Stimulated activated memory B cell treated with anti-CD40 and anti-IgM and Interleukin-4, amounts not matched to agents 10 μg/mL and 1 μg/mL and 100 μg/mL, for 72 hours (primary cell): Measurements from ENCODE around the gene KRT74.
A peak's percentile ranks its signal among the peaks of the same experiment; 100 is the strongest.

Experiments used
- ATAC-seq: fragments of 150-1000 bp; cut with Tn5 transposase; 2 replicates; pipeline ENCODE4 v1.10.0; 2021
- H3K27ac Mint-ChIP-seq: one replicate; pipeline ENCODE4 v1.8.0; 2022; ENCODE audit warnings: mild to moderate bottlenecking, mixed read lengths
- H3K27me3 Mint-ChIP-seq: one replicate; pipeline ENCODE4 v1.8.0; 2022; ENCODE audit warnings: mixed read lengths
- H3K36me3 Mint-ChIP-seq: one replicate; pipeline ENCODE4 v1.8.0; 2022; ENCODE audit warnings: mixed read lengths
- H3K4me1 Mint-ChIP-seq: one replicate; pipeline ENCODE4 v1.8.0; 2022; ENCODE audit warnings: mixed read lengths
- H3K4me3 Mint-ChIP-seq: one replicate; pipeline ENCODE4 v1.8.0; 2022; ENCODE audit warnings: mild to moderate bottlenecking, moderate library complexity, mixed read lengths
- H3K9me3 Mint-ChIP-seq: one replicate; pipeline ENCODE4 v1.8.0; 2022; ENCODE audit warnings: mixed read lengths

KRT74 gene

GRCh38 chr12:52585946-52586345, 12.3 kb upstream of the KRT74 start:
- Mint-ChIP-seq H3K4me3 (no peak overlapping the region), H3K4me1 (no peaks in the 10 kb centered on the region), H3K27me3 (peaks cover 28% of the 10 kb centered on the region), H3K36me3 (no peaks in the 10 kb centered on the region), H3K27ac (no peak overlapping the region), H3K9me3 (no peaks in the 10 kb centered on the region)
- ATAC-seq, result no peak

DNA sequence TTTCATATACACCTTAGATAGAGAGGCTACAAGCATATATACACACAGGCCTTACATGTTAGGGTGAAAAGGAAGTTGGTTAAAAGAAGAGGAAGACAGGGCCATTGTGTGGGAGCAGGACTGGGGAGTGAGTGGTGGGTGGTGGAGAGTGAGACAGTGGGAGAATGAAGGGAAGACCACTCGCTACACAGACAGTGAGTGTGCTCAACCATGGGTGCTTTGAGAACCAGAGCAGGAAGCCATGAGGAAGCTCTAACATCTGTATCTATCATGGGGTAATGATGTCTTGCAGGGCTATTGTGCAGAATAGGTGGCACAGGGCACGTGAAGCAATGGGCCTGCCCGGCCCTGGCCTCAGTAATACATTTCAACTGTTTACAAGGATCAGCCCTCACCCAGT, 11.4 kb upstream of the KRT74 start:
- Mint-ChIP-seq H3K9me3 (no peaks in the 10 kb centered on the region), H3K4me3 (no peak overlapping the region), H3K27ac (no peak overlapping the region), H3K4me1 (no peaks in the 10 kb centered on the region), H3K27me3 (peaks cover 29% of the 10 kb centered on the region), H3K36me3 (no peaks in the 10 kb centered on the region)
- ATAC-seq, result no peak

- Mint-ChIP-seq H3K36me3 (no peaks in the 10 kb centered on the region), H3K4me1 (no peaks in the 10 kb centered on the region), H3K9me3 (no peaks in the 10 kb centered on the region), H3K4me3 (no peak overlapping the region), H3K27ac (no peak overlapping the region), H3K27me3 (peaks cover 33% of the 10 kb centered on the region)
- no peak for ATAC-seq
Observed at GRCh38 chr12:52584156-52584682, 10.6 kb upstream of the KRT74 start.

GRCh38 chr12:52582971-52583456, 9.4 kb upstream of the KRT74 start:
- Mint-ChIP-seq H3K4me3 (no peak overlapping the region), H3K9me3 (no peaks in the 10 kb centered on the region), H3K27ac (no peak overlapping the region), H3K27me3 (peaks cover 33% of the 10 kb centered on the region), H3K4me1 (no peaks in the 10 kb centered on the region), H3K36me3 (no peaks in the 10 kb centered on the region)
- peak; percentile 46 for ATAC-seq

- no peaks in the 10 kb centered on the region for H3K9me3 Mint-ChIP-seq
- H3K27ac Mint-ChIP-seq, result no peak overlapping the region
- no peaks in the 10 kb centered on the region for H3K36me3 Mint-ChIP-seq
- H3K4me3 Mint-ChIP-seq, result no peak overlapping the region
- peaks cover 33% of the 10 kb centered on the region for H3K27me3 Mint-ChIP-seq
- H3K4me1 Mint-ChIP-seq, result no peaks in the 10 kb centered on the region
- no peak for ATAC-seq
Observed at GRCh38 chr12:52582486-52582885, 8.8 kb upstream of the KRT74 start.

GRCh38 chr12:52581481-52581880, 7.8 kb upstream of the KRT74 start:
- Mint-ChIP-seq H3K4me3 (no peak overlapping the region), H3K36me3 (no peaks in the 10 kb centered on the region), H3K27ac (no peak overlapping the region), H3K4me1 (no peaks in the 10 kb centered on the region), H3K27me3 (peaks cover 38% of the 10 kb centered on the region), H3K9me3 (no peaks in the 10 kb centered on the region)
- ATAC-seq, result no peak

DNA sequence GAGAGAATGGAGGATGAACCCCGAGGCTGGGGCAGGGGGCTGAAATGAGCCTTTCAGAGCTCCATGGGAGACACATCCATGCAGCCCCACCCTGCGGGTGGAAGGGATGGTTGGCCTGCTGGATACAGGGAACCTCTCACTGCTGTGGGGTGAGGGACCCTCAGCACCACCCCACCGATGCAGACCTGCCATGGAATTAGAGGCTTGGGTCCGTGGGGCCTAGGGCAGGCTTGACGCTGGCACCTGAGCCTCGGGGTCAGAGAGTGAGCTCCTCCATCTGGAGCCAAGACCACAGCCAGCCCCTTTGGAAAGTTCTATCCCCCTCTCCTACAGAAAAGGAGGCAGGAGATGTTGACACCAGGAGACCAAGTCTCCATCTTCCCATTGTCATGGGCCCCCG, 7.4 kb upstream of the KRT74 start:
- H3K27me3 Mint-ChIP-seq, result peaks cover 42% of the 10 kb centered on the region
- no peaks in the 10 kb centered on the region for H3K9me3 Mint-ChIP-seq
- H3K4me3 Mint-ChIP-seq, result no peak overlapping the region
- H3K36me3 Mint-ChIP-seq, result no peaks in the 10 kb centered on the region
- ATAC-seq, result no peak
- no peaks in the 10 kb centered on the region for H3K4me1 Mint-ChIP-seq
- H3K27ac Mint-ChIP-seq, result no peak overlapping the region

DNA sequence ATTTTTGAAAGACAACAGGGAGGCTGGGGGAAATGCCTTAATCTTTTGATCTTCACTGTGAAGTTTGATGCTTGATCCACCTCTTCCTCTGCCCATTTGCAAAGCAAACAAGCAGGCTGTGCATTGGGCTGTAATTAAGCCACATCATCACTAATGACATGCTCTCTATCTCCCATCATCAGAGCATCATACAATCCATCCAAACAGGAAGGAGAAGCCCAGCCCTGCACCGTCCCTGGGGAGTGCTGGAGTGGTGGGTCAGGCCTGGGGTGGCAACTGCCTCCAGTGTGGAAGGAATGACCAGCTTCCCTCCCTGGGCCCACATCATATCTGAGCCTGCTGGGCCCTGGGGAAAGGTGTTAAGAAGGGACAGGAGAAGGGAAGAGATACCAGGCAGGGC, 6.9 kb upstream of the KRT74 start:
- H3K9me3 Mint-ChIP-seq, result no peaks in the 10 kb centered on the region
- no peaks in the 10 kb centered on the region for H3K36me3 Mint-ChIP-seq
- peaks cover 44% of the 10 kb centered on the region for H3K27me3 Mint-ChIP-seq
- H3K4me1 Mint-ChIP-seq, result no peaks in the 10 kb centered on the region
- H3K4me3 Mint-ChIP-seq, result no peak overlapping the region
- no peak overlapping the region for H3K27ac Mint-ChIP-seq
- ATAC-seq, result no peak

GRCh38 chr12:52579468-52580465, 6.1 kb upstream of the KRT74 start:
- H3K36me3 Mint-ChIP-seq, result no peaks in the 10 kb centered on the region
- ATAC-seq, result no peak
- H3K27ac Mint-ChIP-seq, result no peak overlapping the region
- H3K4me1 Mint-ChIP-seq, result no peaks in the 10 kb centered on the region
- peaks cover 44% of the 10 kb centered on the region for H3K27me3 Mint-ChIP-seq
- no peak overlapping the region for H3K4me3 Mint-ChIP-seq
- no peaks in the 10 kb centered on the region for H3K9me3 Mint-ChIP-seq

DNA sequence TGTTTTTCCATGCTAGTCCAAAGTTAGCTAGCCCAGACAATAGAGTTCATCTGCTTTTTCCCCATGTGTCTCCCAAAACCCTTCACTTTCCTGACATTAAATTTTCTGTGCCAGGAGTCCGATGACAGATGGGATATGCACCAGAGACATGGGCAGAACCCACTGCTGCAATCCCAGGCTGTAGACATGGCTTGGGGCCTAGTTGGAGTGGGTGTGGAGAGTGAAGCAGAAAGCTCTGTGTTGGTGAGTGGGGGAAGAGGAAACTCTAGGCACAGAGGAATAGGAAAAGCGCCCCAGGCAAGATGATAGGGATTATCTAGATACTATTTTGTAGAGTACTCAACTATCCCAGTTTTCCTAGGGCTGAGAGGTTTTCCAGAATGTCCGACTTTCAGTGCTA, 4.8 kb upstream of the KRT74 start:
- no peaks in the 10 kb centered on the region for H3K9me3 Mint-ChIP-seq

DNA sequence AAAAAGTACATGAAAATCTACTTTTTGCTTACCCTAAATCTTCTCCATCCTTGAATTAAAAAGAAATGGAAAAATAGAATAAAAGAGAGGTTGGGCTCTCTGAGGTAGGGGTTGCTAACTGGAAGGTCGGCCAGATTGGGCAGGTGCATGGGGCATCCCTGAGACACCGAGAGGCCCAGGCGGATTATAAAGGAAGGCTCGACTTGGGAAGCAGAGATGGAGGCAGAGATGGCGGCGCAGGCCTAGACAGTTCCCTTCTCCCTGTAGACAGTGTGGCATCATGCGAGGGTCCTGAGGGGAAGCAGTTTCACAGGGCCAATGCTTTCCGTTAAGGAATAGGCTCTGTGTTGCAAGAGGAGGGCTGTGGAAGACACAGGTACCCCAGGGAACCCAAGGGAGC, 3.7 kb upstream of the KRT74 start:
- H3K27ac Mint-ChIP-seq, result no peak overlapping the region
- no peak for ATAC-seq

More for the DNA sequence above, 4.8 kb upstream of the KRT74 start:
- Mint-ChIP-seq H3K27ac (no peak overlapping the region), H3K4me3 (no peak overlapping the region), H3K27me3 (peaks cover 46% of the 10 kb centered on the region), H3K4me1 (no peaks in the 10 kb centered on the region), H3K36me3 (no peaks in the 10 kb centered on the region)
- ATAC-seq, result no peak

GRCh38 chr12:52575948-52576347, 2.3 kb upstream of the KRT74 start:
- no peaks in the 10 kb centered on the region for H3K9me3 Mint-ChIP-seq
- H3K36me3 Mint-ChIP-seq, result no peaks in the 10 kb centered on the region
- H3K27ac Mint-ChIP-seq, result no peak overlapping the region
- H3K4me1 Mint-ChIP-seq, result no peaks in the 10 kb centered on the region
- H3K4me3 Mint-ChIP-seq, result no peak overlapping the region
- H3K27me3 Mint-ChIP-seq, result peaks cover 36% of the 10 kb centered on the region
- ATAC-seq, result no peak

More for the DNA sequence above, 3.7 kb upstream of the KRT74 start:
- no peaks in the 10 kb centered on the region for H3K4me1 Mint-ChIP-seq
- H3K9me3 Mint-ChIP-seq, result no peaks in the 10 kb centered on the region
- H3K4me3 Mint-ChIP-seq, result no peak overlapping the region
- peaks cover 50% of the 10 kb centered on the region for H3K27me3 Mint-ChIP-seq
- H3K36me3 Mint-ChIP-seq, result no peaks in the 10 kb centered on the region

DNA sequence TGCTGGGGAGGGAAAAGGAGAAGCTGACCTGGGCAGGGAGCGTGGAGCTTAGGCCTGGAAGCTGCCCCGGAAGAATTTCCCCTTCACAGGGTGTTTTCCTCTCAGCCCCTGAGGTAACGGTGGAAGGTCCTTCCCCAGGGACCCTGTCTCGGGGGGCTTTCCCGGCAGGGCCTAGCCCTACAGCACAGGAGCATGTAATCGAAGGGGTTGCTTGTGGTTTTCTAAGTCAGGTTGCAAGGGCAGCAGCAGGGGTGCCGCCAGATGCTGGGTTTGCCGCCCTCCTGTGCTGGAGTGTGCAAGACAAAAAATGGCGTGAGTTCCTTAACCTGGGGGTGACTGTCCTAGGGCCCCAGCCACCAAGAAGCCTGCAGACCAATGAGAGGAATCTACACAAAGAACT, 1.6 kb upstream of the KRT74 start:
- Mint-ChIP-seq H3K27ac (no peak overlapping the region), H3K4me1 (no peaks in the 10 kb centered on the region), H3K36me3 (no peaks in the 10 kb centered on the region), H3K4me3 (no peak overlapping the region), H3K27me3 (peaks cover 33% of the 10 kb centered on the region), H3K9me3 (no peaks in the 10 kb centered on the region)
- no peak for ATAC-seq

DNA sequence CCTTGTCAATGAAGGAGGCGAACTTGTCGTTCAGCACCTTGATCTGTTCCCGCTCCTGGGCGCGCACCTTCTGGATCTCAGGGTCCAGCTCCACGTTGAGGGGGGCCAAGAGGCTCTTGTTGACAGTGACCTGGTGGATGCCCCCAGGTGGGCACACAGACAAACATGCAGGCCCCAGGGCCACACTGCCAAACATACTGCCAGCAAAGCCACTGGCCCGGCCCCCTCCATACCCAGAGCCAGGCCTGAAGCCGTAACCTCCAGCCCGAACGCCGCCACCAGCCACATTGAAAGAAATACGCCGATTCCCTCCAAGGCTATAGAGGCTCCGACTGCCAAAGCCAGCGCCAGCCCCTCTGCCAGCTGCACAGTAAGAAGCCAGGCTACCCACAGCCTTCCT, 337 bp downstream of the KRT74 start:
- Mint-ChIP-seq H3K9me3 (no peaks in the 10 kb centered on the region), H3K4me1 (no peaks in the 10 kb centered on the region), H3K36me3 (no peaks in the 10 kb centered on the region), H3K4me3 (no peak overlapping the region), H3K27me3 (peaks cover 33% of the 10 kb centered on the region), H3K27ac (no peak overlapping the region)
- ATAC-seq, result no peak

DNA sequence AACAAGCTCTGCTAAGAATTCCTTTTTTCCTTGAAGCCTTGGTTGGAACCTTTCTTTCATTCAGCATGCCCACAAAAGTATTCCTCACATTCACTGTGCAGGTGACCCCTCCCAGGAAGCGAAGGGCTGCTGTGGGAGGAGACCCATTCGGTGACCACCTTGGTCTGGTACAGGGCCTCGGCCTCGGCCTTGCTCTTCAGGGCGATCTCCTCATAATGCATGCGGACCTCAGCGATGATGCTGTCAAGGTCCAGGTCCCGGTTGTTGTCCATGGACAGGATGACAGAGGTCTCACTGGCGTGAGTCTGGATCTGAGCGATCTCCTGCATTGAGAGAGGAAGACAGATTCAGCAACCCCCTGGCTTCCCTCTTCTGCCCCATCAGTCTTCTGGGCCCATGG, 3.1 kb downstream of the KRT74 start:
- H3K27ac Mint-ChIP-seq, result no peak overlapping the region
- H3K4me1 Mint-ChIP-seq, result no peaks in the 10 kb centered on the region
- no peaks in the 10 kb centered on the region for H3K36me3 Mint-ChIP-seq
- ATAC-seq, result no peak
- H3K4me3 Mint-ChIP-seq, result no peak overlapping the region
- H3K27me3 Mint-ChIP-seq, result peaks cover 36% of the 10 kb centered on the region
- no peaks in the 10 kb centered on the region for H3K9me3 Mint-ChIP-seq

DNA sequence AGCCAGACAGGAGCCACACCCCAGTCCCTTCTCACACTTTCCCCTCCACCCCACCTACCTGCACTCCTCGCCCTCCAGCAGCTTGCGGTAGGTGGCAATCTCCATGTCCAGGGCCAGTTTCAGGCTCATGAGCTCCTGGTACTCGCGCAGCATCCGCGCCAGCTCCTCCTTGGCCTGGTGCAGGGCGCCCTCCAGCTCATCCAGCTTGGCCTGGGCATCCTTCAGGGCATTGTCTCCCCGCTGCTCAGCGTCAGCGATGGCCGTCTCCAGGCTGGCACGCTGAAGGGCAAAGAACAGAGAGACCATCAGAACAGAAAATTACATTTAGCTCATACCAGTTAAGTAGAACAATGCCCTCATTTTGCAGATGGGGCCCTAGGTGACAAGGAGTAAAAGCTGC, 5.5 kb downstream of the KRT74 start:
- Mint-ChIP-seq H3K27me3 (peaks cover 36% of the 10 kb centered on the region), H3K4me1 (no peaks in the 10 kb centered on the region), H3K9me3 (no peaks in the 10 kb centered on the region), H3K36me3 (no peaks in the 10 kb centered on the region), H3K4me3 (no peak overlapping the region), H3K27ac (no peak overlapping the region)
- ATAC-seq, result no peak
